WTC11 (cell line): Measurements from ENCODE around the gene FAF1. TPM values are rescaled to one million over a fixed set of nuclear protein-coding genes. Genes with fewer than 3 reads are reported as not detected.

Experiments used
- ATAC-seq: fragments of 200-7000 bp; cut with Tn5 transposase; 2 replicates; pipeline ENCODE4 v1.10.0; 2021; ENCODE audit warnings: mild to moderate bottlenecking, moderate library complexity
- CTCF ChIA-PET: fragments of 300-600 bp; sonication (Branson Sonifier 250); formaldehyde crosslinking; loops from one replicate; lab custom pipeline; 2021; ENCODE audit warnings: antibody characterized with exemption; lab: Charles Lee
- POLR2A ChIA-PET: fragments of 350-600 bp; sonication (Branson Sonifier 250); formaldehyde crosslinking; loops from one replicate; lab custom pipeline; 2021; ENCODE audit warnings: antibody characterized with exemption; lab: Charles Lee
- DNase-seq: peaks from one replicate; pipeline ENCODE4 v3.0.0; 2021; ENCODE audit warnings: low spot score
- H3K27ac Mint-ChIP-seq: 2 replicates; pipeline ENCODE4 v1.8.0; 2021; ENCODE audit warnings: mixed read lengths
- H3K27me3 Mint-ChIP-seq: 2 replicates; pipeline ENCODE4 v1.8.0; 2021; ENCODE audit warnings: low read depth, mild to moderate bottlenecking, moderate library complexity, mixed read lengths
- H3K36me3 Mint-ChIP-seq: 2 replicates; pipeline ENCODE4 v1.8.0; 2021; ENCODE audit warnings: mixed read lengths
- H3K4me1 Mint-ChIP-seq: 2 replicates; pipeline ENCODE4 v1.8.0; 2022; ENCODE audit warnings: mixed read lengths
- H3K4me3 Mint-ChIP-seq: 2 replicates; pipeline ENCODE4 v1.8.0; 2021; ENCODE audit warnings: mild to moderate bottlenecking, moderate library complexity, mixed read lengths
- H3K9me3 Mint-ChIP-seq: 2 replicates; pipeline ENCODE4 v1.8.0; 2021; ENCODE audit warnings: mixed read lengths
- ELF4 ChIP-seq: sonication (generic); formaldehyde crosslinking; IDR thresholded peaks from 2 replicates; pipeline ENCODE4 v1.8.1; 2022; ENCODE audit warnings: low read depth, mild to moderate bottlenecking, moderate library complexity, missing genetic modification reagents
- ESRRA ChIP-seq: sonication (generic); formaldehyde crosslinking; IDR thresholded peaks from 2 replicates; pipeline ENCODE4 v1.8.1; 2022; ENCODE audit warnings: mild to moderate bottlenecking, missing genetic modification reagents, borderline replicate concordance
- FOXP1 ChIP-seq: sonication (generic); formaldehyde crosslinking; IDR thresholded peaks from 2 replicates; pipeline ENCODE4 v1.8.0; 2022; ENCODE audit warnings: missing genetic modification reagents, mild to moderate bottlenecking, moderate library complexity, borderline replicate concordance
- GRHL2 ChIP-seq: fragments of 250-450 bp; sonication (Bioruptor Pico); IDR thresholded peaks from 2 replicates; pipeline ENCODE4 v1.8.0; 2022; ENCODE audit warnings: mild to moderate bottlenecking, moderate library complexity; ENCODE audit not compliant: insufficient replicate concordance, severe bottlenecking
- HMGA2 ChIP-seq: fragments of 250-450 bp; sonication (Bioruptor Pico); IDR thresholded peaks from 2 replicates; pipeline ENCODE4 v1.4.0; 2021; ENCODE audit warnings: mild to moderate bottlenecking, moderate library complexity
- MXD4 ChIP-seq: fragments of 250-450 bp; sonication (Bioruptor Pico); IDR thresholded peaks from 2 replicates; pipeline ENCODE4 v1.8.0; 2021; ENCODE audit warnings: mild to moderate bottlenecking, moderate library complexity, borderline replicate concordance
- NR3C1 ChIP-seq: sonication (generic); formaldehyde crosslinking; conservative IDR thresholded peaks from 2 replicates; pipeline ENCODE4 v1.8.1; 2023; ENCODE audit warnings: low read depth, mild to moderate bottlenecking, missing genetic modification reagents
- RORB ChIP-seq: fragments of 250-450 bp; sonication (Bioruptor Pico); IDR thresholded peaks from 2 replicates; pipeline ENCODE4 v1.9.0; 2021; ENCODE audit warnings: mild to moderate bottlenecking
- SMAD3 ChIP-seq: sonication (generic); formaldehyde crosslinking; IDR thresholded peaks from 2 replicates; pipeline ENCODE4 v1.8.0; 2022; ENCODE audit warnings: missing genetic modification reagents, mild to moderate bottlenecking, borderline replicate concordance
- SP1 ChIP-seq: sonication (generic); formaldehyde crosslinking; conservative IDR thresholded peaks from 2 replicates; pipeline ENCODE4 v1.8.1; 2022; ENCODE audit warnings: missing genetic modification reagents
- ZNF121 ChIP-seq: sonication (generic); formaldehyde crosslinking; IDR thresholded peaks from 2 replicates; pipeline ENCODE4 v1.8.0; 2023; ENCODE audit warnings: missing genetic modification reagents
- ZNF138 ChIP-seq: sonication (generic); formaldehyde crosslinking; conservative IDR thresholded peaks from 2 replicates; pipeline ENCODE4 v1.8.1; 2022; ENCODE audit warnings: mild to moderate bottlenecking, moderate library complexity, missing genetic modification reagents
- ZNF263 ChIP-seq: sonication (generic); formaldehyde crosslinking; IDR thresholded peaks from 2 replicates; pipeline ENCODE4 v1.8.1; 2022; ENCODE audit warnings: low read depth, mild to moderate bottlenecking, moderate library complexity, missing genetic modification reagents
- ZNF416 ChIP-seq: fragments of 250-450 bp; sonication (Bioruptor Pico); IDR thresholded peaks from 2 replicates; pipeline ENCODE4 v1.9.0; 2021; ENCODE audit warnings: mild to moderate bottlenecking, inconsistent platforms
- total RNA-seq: library from RNA; stranded (reverse); gene quantifications from 3 replicates; pipeline ENCODE4 v1.2.3, GENCODE V29; 2021
- TF ChIP-seq, protein P1 (sequence below): sonication (generic); formaldehyde crosslinking; IDR thresholded peaks from 2 replicates; pipeline ENCODE4 v1.8.0; 2022; ENCODE audit warnings: missing genetic modification reagents
- TF ChIP-seq, protein P2 (sequence below): sonication (generic); formaldehyde crosslinking; IDR thresholded peaks from 2 replicates; pipeline ENCODE4 v1.8.1; 2022; ENCODE audit warnings: low read depth, mild to moderate bottlenecking, moderate library complexity, missing genetic modification reagents, borderline replicate concordance
- TF ChIP-seq, protein P3 (sequence below): sonication (generic); formaldehyde crosslinking; IDR thresholded peaks from 2 replicates; pipeline ENCODE4 v1.8.1; 2023; ENCODE audit warnings: mild to moderate bottlenecking, missing genetic modification reagents
- TF ChIP-seq, protein P4 (sequence below): fragments of 250-450 bp; sonication (Bioruptor Pico); IDR thresholded peaks from 2 replicates; pipeline ENCODE4 v1.9.0; 2021; ENCODE audit warnings: mild to moderate bottlenecking
- TF ChIP-seq, protein P5 (sequence below): fragments of 250-450 bp; sonication (Bioruptor Pico); IDR thresholded peaks from 2 replicates; pipeline ENCODE4 v1.8.0; 2021; ENCODE audit warnings: mild to moderate bottlenecking
- TF ChIP-seq, protein P6 (sequence below): sonication (generic); formaldehyde crosslinking; conservative IDR thresholded peaks from 2 replicates; pipeline ENCODE4 v1.8.1; 2023; ENCODE audit warnings: mild to moderate bottlenecking, low read depth, missing genetic modification reagents, moderate library complexity
- TF ChIP-seq, protein P7 (sequence below): sonication (generic); formaldehyde crosslinking; IDR thresholded peaks from 2 replicates; pipeline ENCODE4 v1.8.1; 2023; ENCODE audit warnings: mild to moderate bottlenecking, missing genetic modification reagents, moderate library complexity
- TF ChIP-seq, protein P8 (sequence below): sonication (generic); formaldehyde crosslinking; IDR thresholded peaks from 2 replicates; pipeline ENCODE4 v1.8.0; 2022; ENCODE audit warnings: mild to moderate bottlenecking, missing genetic modification reagents

FAF1 gene
- total RNA-seq, 1 experiment from 2014 or later: 53.5 TPM

DNA sequence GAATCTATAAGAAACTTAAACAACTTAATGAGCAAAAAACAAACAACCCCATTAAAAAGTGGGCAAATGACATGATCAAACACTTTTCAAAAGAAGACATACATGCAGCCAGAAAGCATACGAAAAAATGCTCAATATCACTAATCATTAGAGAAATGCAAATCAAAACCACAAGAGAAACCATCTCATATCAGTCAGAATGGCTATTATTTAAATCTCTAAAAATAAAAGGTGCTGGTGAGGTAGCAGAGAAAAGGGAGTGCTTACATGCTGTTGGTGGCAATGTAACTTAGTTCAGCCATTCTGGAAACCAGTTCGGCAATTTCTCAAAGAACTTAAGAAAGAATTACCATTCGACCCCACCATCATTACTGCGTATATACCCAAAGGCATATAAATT, 147.7 kb downstream of the FAF1 start:
- H3K27me3 Mint-ChIP-seq: no peaks in the 10 kb centered on the region; the same call in 1 of the 2 replicates
- ATAC-seq: no peak
- no peak for TF ChIP-seq NR3C1 (CRISPR knock-in tag)
- TF ChIP-seq, protein P1, sequence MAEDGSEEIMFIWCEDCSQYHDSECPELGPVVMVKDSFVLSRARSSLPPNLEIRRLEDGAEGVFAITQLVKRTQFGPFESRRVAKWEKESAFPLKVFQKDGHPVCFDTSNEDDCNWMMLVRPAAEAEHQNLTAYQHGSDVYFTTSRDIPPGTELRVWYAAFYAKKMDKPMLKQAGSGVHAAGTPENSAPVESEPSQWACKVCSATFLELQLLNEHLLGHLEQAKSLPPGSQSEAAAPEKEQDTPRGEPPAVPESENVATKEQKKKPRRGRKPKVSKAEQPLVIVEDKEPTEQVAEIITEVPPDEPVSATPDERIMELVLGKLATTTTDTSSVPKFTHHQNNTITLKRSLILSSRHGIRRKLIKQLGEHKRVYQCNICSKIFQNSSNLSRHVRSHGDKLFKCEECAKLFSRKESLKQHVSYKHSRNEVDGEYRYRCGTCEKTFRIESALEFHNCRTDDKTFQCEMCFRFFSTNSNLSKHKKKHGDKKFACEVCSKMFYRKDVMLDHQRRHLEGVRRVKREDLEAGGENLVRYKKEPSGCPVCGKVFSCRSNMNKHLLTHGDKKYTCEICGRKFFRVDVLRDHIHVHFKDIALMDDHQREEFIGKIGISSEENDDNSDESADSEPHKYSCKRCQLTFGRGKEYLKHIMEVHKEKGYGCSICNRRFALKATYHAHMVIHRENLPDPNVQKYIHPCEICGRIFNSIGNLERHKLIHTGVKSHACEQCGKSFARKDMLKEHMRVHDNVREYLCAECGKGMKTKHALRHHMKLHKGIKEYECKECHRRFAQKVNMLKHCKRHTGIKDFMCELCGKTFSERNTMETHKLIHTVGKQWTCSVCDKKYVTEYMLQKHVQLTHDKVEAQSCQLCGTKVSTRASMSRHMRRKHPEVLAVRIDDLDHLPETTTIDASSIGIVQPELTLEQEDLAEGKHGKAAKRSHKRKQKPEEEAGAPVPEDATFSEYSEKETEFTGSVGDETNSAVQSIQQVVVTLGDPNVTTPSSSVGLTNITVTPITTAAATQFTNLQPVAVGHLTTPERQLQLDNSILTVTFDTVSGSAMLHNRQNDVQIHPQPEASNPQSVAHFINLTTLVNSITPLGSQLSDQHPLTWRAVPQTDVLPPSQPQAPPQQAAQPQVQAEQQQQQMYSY: no peak
- TF ChIP-seq SP1 (CRISPR knock-in tag): no peak
- TF ChIP-seq RORB: no peak
- no peak for TF ChIP-seq HMGA2 (CRISPR knock-in tag)
- TF ChIP-seq, protein P2, sequence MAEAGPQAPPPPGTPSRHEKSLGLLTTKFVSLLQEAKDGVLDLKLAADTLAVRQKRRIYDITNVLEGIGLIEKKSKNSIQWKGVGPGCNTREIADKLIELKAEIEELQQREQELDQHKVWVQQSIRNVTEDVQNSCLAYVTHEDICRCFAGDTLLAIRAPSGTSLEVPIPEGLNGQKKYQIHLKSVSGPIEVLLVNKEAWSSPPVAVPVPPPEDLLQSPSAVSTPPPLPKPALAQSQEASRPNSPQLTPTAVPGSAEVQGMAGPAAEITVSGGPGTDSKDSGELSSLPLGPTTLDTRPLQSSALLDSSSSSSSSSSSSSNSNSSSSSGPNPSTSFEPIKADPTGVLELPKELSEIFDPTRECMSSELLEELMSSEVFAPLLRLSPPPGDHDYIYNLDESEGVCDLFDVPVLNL (CRISPR knock-in tag): no peak
- TF ChIP-seq ESRRA (CRISPR knock-in tag): no peak
- TF ChIP-seq, protein P3, sequence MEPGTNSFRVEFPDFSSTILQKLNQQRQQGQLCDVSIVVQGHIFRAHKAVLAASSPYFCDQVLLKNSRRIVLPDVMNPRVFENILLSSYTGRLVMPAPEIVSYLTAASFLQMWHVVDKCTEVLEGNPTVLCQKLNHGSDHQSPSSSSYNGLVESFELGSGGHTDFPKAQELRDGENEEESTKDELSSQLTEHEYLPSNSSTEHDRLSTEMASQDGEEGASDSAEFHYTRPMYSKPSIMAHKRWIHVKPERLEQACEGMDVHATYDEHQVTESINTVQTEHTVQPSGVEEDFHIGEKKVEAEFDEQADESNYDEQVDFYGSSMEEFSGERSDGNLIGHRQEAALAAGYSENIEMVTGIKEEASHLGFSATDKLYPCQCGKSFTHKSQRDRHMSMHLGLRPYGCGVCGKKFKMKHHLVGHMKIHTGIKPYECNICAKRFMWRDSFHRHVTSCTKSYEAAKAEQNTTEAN (CRISPR knock-in tag): no peak
- no peak for TF ChIP-seq ZNF121 (CRISPR knock-in tag)
- TF ChIP-seq, all 79 proteins: peak for 0
- H3K36me3 Mint-ChIP-seq: peaks cover 13% of the 10 kb centered on the region
- no peak for DNase-seq
- ChIA-PET CTCF (no interaction called here), POLR2A (no interaction called here)
- no peak overlapping the region for H3K4me3 Mint-ChIP-seq
- H3K4me1 Mint-ChIP-seq: peaks cover 8% of the 10 kb centered on the region
- H3K9me3 Mint-ChIP-seq: peaks cover 28% of the 10 kb centered on the region
- no peak overlapping the region; the same call in 1 of the 2 replicates for H3K27ac Mint-ChIP-seq

DNA sequence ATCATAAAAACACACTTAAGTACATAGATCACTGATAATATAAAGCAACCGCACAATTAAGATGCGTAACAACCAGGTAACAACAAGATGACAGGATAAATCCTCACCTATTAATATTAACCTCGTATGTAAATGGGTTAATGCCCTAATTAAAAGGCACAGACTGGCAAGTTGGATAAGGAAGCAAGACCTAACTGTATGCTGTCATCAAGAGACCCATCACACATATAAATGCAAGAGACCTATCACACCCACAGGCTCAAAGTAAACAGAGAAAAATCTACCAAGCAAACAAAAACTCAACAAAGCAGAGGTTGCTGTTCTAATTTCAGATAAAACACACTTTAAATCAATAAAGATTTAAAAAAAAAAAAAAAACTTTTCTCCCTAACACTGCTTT, 151.8 kb downstream of the FAF1 start:
- H3K27ac Mint-ChIP-seq: no peak overlapping the region
- H3K4me1 Mint-ChIP-seq: peaks cover 19% of the 10 kb centered on the region
- H3K9me3 Mint-ChIP-seq: peaks cover 38% of the 10 kb centered on the region
- ChIA-PET CTCF (no interaction called here), POLR2A (interaction anchor here (0.7 kb wide), 1 partner anchor 127 kb away, joined by 3 read pairs; no protein-coding TSS in a partner anchor)
- no peak for DNase-seq
- no peak overlapping the region for H3K4me3 Mint-ChIP-seq
- no peak for ATAC-seq
- peaks cover 22% of the 10 kb centered on the region for H3K36me3 Mint-ChIP-seq
- H3K27me3 Mint-ChIP-seq: no peaks in the 10 kb centered on the region; the same call in 1 of the 2 replicates
- TF ChIP-seq, protein P4, sequence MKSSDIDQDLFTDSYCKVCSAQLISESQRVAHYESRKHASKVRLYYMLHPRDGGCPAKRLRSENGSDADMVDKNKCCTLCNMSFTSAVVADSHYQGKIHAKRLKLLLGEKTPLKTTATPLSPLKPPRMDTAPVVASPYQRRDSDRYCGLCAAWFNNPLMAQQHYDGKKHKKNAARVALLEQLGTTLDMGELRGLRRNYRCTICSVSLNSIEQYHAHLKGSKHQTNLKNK (CRISPR knock-in tag): no peak
- TF ChIP-seq, protein P5, sequence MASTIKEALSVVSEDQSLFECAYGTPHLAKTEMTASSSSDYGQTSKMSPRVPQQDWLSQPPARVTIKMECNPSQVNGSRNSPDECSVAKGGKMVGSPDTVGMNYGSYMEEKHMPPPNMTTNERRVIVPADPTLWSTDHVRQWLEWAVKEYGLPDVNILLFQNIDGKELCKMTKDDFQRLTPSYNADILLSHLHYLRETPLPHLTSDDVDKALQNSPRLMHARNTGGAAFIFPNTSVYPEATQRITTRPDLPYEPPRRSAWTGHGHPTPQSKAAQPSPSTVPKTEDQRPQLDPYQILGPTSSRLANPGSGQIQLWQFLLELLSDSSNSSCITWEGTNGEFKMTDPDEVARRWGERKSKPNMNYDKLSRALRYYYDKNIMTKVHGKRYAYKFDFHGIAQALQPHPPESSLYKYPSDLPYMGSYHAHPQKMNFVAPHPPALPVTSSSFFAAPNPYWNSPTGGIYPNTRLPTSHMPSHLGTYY (CRISPR knock-in tag): no peak
- TF ChIP-seq ZNF263 (CRISPR knock-in tag) (no peak), MXD4 (CRISPR knock-in tag) (no peak), ZNF138 (CRISPR knock-in tag) (no peak), FOXP1 (CRISPR knock-in tag) (no peak), ZNF416 (CRISPR knock-in tag) (no peak), ELF4 (no peak), GRHL2 (CRISPR knock-in tag) (no peak), SMAD3 (no peak), HMGA2 (CRISPR knock-in tag) (no peak)
- TF ChIP-seq, protein P6, sequence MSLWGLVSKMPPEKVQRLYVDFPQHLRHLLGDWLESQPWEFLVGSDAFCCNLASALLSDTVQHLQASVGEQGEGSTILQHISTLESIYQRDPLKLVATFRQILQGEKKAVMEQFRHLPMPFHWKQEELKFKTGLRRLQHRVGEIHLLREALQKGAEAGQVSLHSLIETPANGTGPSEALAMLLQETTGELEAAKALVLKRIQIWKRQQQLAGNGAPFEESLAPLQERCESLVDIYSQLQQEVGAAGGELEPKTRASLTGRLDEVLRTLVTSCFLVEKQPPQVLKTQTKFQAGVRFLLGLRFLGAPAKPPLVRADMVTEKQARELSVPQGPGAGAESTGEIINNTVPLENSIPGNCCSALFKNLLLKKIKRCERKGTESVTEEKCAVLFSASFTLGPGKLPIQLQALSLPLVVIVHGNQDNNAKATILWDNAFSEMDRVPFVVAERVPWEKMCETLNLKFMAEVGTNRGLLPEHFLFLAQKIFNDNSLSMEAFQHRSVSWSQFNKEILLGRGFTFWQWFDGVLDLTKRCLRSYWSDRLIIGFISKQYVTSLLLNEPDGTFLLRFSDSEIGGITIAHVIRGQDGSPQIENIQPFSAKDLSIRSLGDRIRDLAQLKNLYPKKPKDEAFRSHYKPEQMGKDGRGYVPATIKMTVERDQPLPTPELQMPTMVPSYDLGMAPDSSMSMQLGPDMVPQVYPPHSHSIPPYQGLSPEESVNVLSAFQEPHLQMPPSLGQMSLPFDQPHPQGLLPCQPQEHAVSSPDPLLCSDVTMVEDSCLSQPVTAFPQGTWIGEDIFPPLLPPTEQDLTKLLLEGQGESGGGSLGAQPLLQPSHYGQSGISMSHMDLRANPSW: no peak
- TF ChIP-seq, protein P7, sequence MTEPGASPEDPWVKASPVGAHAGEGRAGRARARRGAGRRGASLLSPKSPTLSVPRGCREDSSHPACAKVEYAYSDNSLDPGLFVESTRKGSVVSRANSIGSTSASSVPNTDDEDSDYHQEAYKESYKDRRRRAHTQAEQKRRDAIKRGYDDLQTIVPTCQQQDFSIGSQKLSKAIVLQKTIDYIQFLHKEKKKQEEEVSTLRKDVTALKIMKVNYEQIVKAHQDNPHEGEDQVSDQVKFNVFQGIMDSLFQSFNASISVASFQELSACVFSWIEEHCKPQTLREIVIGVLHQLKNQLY (CRISPR knock-in tag): no peak
- TF ChIP-seq, protein P8, sequence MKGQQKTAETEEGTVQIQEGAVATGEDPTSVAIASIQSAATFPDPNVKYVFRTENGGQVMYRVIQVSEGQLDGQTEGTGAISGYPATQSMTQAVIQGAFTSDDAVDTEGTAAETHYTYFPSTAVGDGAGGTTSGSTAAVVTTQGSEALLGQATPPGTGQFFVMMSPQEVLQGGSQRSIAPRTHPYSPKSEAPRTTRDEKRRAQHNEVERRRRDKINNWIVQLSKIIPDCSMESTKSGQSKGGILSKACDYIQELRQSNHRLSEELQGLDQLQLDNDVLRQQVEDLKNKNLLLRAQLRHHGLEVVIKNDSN (CRISPR knock-in tag): no peak
